ENCODE measurements around the gene DISC1. TPM values are rescaled to one million over a fixed set of nuclear protein-coding genes. Genes with fewer than 3 reads are reported as not detected.

The DISC1 gene
- polyA plus RNA-seq, 3 donors, result 5.5 to 14.7 (median 5.8) TPM

DNA sequence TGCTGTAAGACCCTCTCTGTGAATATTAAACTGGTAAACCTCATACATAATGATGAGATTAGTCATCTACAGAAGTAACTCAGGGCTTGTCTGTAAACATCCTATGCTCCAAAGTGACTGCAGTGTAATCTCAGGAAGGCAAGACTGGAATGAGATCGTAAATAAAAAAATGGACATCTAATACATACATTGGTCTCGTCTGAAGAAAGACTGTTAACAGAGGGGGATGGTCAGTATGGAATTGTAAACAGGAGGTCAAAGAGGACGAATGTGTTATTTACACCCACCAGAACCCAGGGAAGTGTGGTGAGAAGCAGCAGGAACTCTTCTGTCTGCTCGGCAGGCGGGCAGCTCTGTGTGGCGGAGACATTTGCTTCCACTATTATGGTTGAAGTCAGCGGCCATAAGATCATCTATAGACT, 51.4 kb downstream of the DISC1 start:
- WGBS (ENCODE audit: insufficient coverage), result 86% methylated on average over 4 of the region's 7 CpGs
- peaks cover 22% of the 10 kb centered on the region for H3K4me1 Mint-ChIP-seq

GRCh38 chr1:231679109-231679508, 52.5 kb downstream of the DISC1 start:
- Mint-ChIP-seq H3K4me1 (peaks cover 25% of the 10 kb centered on the region), H3K9me3 (no peaks in the 10 kb centered on the region), H3K4me3 (no peak overlapping the region), H3K27ac (peak overlapping the region in 3 of 7 donors; percentile 46 to 69 (median 66)), H3K36me3 (peaks cover 29 to 43% of the 10 kb centered on the region in 2 donors), H3K27me3 (ENCODE audit: low read depth in 3 of 3) (peaks cover 0 to 2% (median 0%) of the 10 kb centered on the region in 3 donors)
- peaks cover 64% of the 10 kb centered on the region for H3K79me2 ChIP-seq (ENCODE audit: insufficient read depth, low read length)
- no peak for DNase-seq
- H3K27me3 ChIP-seq (ENCODE audit: control insufficient read depth in 2 of 2, insufficient read depth in 2 of 2, low read length in 2 of 2), result no peaks in the 10 kb centered on the region
- peaks cover 95% of the 10 kb centered on the region for H4K20me1 ChIP-seq (ENCODE audit: insufficient read depth, low read length)
- WGBS (ENCODE audit: insufficient coverage), result 100% methylated on average over 2 of the region's 2 CpGs
- H2AFZ ChIP-seq (ENCODE audit: insufficient read depth, low read depth, low read length, poor library complexity, severe bottlenecking), result no peak overlapping the region
- H3K4me2 ChIP-seq (replicated peaks; ENCODE audit: extremely low read depth, low read length, poor library complexity, severe bottlenecking), result no peak overlapping the region
- H3K4me1 ChIP-seq (ENCODE audit: control insufficient read depth in 1 of 2, insufficient read depth in 2 of 2, low read length in 2 of 2), result no peaks in the 10 kb centered on the region
- intact Hi-C loops (cut with micrococcal nuclease), result no loop called here
- no peak overlapping the region for H3K9ac ChIP-seq (ENCODE audit: insufficient read depth, low read length, poor library complexity, severe bottlenecking)
- no peaks in the 10 kb centered on the region for H3K9me3 ChIP-seq (replicated peaks in 1 of 2; ENCODE audit: control insufficient read depth in 1 of 2, insufficient read depth in 1 of 2, low read length in 2 of 2)
- no peak for TF ChIP-seq CTCF (IDR thresholded peaks at IDR 0.05)
- no peak overlapping the region for H3K27ac ChIP-seq (ENCODE audit: low read depth in 1 of 2, low read length in 2 of 2)
- peaks cover 5 to 48% of the 10 kb centered on the region in 2 donors for H3K36me3 ChIP-seq (replicated peaks in 1 of 2; ENCODE audit: control insufficient read depth in 1 of 2, insufficient read depth in 2 of 2, low read length in 2 of 2)
- no peak overlapping the region for H3K4me3 ChIP-seq (replicated peaks in 1 of 3; ENCODE audit: low read depth in 2 of 3, low read length in 3 of 3)

More for the DNA sequence above, 51.4 kb downstream of the DISC1 start:
- Mint-ChIP-seq H3K27me3 (ENCODE audit: low read depth in 3 of 3) (no peaks in the 10 kb centered on the region), H3K27ac (peak overlapping the region in 1 of 7 donors; percentile 1), H3K4me3 (no peak overlapping the region), H3K36me3 (peaks cover 26 to 34% of the 10 kb centered on the region in 2 donors), H3K9me3 (no peaks in the 10 kb centered on the region)
- TF ChIP-seq CTCF (IDR thresholded peaks at IDR 0.05), result no peak
- DNase-seq, result no peak
- no peak overlapping the region for H3K9ac ChIP-seq (ENCODE audit: insufficient read depth, low read length, poor library complexity, severe bottlenecking)
- H3K9me3 ChIP-seq (replicated peaks in 1 of 2; ENCODE audit: control insufficient read depth in 1 of 2, insufficient read depth in 1 of 2, low read length in 2 of 2), result no peaks in the 10 kb centered on the region
- H3K27ac ChIP-seq (ENCODE audit: low read depth in 1 of 2, low read length in 2 of 2), result no peak overlapping the region
- no peak overlapping the region for H3K4me2 ChIP-seq (replicated peaks; ENCODE audit: extremely low read depth, low read length, poor library complexity, severe bottlenecking)
- no peak overlapping the region for H2AFZ ChIP-seq (ENCODE audit: insufficient read depth, low read depth, low read length, poor library complexity, severe bottlenecking)
- no peaks in the 10 kb centered on the region for H3K4me1 ChIP-seq (ENCODE audit: control insufficient read depth in 1 of 2, insufficient read depth in 2 of 2, low read length in 2 of 2)
- peaks cover 68% of the 10 kb centered on the region for H3K79me2 ChIP-seq (ENCODE audit: insufficient read depth, low read length)
- no peaks in the 10 kb centered on the region for H3K27me3 ChIP-seq (ENCODE audit: control insufficient read depth in 2 of 2, insufficient read depth in 2 of 2, low read length in 2 of 2)
- peaks cover 5 to 41% of the 10 kb centered on the region in 2 donors for H3K36me3 ChIP-seq (replicated peaks in 1 of 2; ENCODE audit: control insufficient read depth in 1 of 2, insufficient read depth in 2 of 2, low read length in 2 of 2)
- intact Hi-C loops (cut with micrococcal nuclease), result no loop called here
- peaks cover 95% of the 10 kb centered on the region for H4K20me1 ChIP-seq (ENCODE audit: insufficient read depth, low read length)
- H3K4me3 ChIP-seq (replicated peaks in 1 of 3; ENCODE audit: low read depth in 2 of 3, low read length in 3 of 3), result no peak overlapping the region

Data from CD14-positive monocyte (primary cell).